ENCODE results near the gene RNF169.

RNF169 gene, protein sequence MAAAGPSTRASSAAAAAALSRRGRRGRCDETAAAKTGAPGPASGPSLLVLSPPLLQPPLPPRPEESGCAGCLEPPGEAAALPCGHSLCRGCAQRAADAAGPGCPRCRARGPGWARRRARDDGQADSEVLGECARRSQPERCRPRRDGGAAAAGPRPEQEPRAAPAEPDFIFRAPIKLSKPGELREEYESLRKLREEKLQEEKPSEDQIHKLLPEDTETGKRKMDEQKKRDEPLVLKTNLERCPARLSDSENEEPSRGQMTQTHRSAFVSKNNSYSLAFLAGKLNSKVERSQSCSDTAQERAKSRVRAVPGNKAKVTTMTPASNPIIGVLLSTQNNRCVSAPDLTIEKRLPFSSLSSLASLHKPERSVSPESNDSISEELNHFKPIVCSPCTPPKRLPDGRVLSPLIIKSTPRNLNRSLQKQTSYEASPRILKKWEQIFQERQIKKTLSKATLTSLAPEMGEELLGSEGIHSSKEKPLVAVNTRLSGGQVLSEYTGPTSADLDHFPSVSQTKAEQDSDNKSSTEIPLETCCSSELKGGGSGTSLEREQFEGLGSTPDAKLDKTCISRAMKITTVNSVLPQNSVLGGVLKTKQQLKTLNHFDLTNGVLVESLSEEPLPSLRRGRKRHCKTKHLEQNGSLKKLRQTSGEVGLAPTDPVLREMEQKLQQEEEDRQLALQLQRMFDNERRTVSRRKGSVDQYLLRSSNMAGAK

GRCh38 chr11:74748211-74749126, at the start of gene RNF169:
Gene RNF169, plus strand, starts transcription at chr11:74748849. Its CDS starts 32 bp downstream, at chr11:74748881.
- DNase-seq = peak; percentile 93

- no peak for DNase-seq
These were observed 48.8 kb upstream of the RNF169 start for GRCh38 chr11:74699615-74700396.

DNA sequence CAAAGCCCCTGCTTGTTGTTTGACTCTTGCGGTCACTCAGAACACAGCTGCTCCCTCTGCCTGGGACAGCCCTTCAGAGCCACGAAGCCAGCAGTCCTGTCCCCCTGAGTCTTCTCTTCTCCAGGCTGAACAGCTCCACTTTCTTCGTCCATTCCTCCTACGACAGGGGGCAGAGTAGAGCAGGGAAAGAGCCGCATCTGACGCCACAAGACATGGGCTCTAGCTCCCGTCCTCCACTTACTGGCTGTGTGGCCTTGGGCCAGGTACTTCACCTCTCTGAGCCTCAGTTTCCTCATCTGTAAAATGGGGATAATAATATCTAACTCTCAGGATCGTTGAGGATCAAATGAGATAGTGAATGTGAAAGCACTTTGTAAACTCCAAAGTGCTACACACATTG, 47.3 kb upstream of the RNF169 start:
- no peak for DNase-seq

DNA sequence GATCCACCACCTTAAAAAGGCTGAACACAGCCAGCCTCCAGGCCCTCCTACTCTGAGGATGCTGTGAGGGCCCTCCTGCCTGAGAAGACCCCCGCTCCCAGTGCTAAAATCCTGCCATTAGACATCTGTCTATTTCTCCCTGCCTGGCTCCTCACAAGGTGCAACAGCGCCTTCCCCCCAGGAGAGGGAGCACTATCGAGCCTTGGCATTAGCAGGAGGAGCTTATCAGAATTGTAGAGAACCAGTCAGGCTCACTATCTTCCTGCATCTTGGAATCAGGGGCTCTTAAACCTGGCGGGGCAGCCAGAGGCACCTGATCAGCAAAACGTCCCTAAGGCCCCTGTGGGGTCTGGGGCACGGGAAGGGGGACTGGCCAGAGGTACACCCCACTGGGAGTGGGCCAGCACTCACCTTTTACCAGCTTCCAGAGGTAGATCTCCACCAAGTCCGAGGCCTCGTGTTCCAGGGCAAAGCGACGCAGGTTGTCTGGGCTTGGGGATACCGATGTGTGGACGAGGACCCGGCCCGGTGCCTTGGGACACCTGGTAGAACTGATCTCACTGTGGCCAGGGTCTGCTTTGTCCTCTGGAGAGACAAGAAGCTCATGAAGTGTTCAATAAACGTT, 46.2 kb upstream of the RNF169 start:
- no peak for DNase-seq

DNA sequence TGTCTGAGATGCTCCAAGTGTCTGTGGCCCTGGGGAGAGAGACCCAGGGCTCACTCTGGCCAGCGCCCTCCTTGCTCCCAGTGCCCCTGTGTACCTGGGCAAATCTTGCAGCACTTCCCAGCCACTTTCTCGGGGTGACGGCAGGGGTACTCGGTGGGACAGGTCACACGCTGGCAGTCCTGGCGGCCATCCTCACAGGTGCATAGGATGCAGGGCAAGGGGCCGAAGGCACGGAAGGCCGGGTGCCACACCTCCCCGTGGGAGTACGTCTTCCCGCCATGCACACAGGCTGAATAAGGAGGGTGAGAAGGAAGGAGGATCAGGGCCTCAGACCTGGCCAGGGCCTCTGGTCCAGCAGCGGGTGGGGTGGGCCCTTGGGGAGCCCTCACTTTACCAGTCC, 45.4 kb upstream of the RNF169 start:
- no peak for DNase-seq

- no peak for DNase-seq
These were observed 41.5 kb upstream of the RNF169 start for GRCh38 chr11:74707182-74707581.

DNA sequence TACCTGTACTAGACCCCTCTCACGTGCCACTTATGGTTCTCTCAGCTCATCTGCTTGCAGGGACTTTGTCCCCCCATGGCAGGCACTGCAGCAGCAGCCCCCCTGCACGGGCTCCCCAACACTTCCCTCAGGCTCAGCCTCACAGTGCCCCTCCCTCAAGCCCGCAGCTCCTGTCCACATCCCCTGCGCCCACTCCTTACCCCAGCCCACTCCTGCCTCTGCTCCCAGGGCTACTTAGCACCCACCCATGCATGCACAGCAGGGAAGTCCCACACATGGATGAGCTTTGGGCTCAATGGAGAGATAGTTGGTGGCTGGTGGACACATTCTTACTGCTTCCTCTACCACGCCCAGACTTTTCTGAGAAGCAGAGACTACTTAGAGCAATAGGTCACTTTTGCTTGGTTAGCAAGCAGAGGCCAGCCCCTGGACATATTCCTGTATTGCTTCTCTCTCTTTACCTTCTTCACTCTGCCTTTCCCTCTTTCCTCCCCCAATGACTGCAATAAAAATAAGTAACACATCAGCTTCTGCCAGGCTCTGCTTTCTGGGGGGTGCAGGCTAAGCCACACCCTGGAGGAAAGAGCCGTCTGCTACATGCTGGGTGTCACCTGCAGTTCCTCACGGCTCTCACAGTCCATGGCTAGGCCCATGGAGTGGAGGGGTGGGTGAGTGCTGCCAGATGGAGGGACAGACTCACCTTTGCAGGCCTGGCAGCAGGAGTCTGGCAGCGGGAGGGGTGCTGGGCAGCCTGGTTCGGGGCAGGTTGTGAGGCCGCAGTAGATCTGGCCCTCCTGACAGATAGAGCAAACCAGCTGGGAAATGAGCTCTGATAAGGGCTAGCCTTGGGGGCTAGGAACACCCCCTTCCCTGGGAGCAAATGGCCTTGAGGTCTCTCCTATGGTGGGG, 40.8 kb upstream of the RNF169 start:
- DNase-seq = no peak

- DNase-seq = no peak
These were observed 39.5 kb upstream of the RNF169 start for GRCh38 chr11:74709175-74709574.

- DNase-seq = no peak
These were observed 38.2 kb upstream of the RNF169 start for GRCh38 chr11:74710281-74710938.

- no peak for DNase-seq
These were observed 35.0 kb upstream of the RNF169 start for GRCh38 chr11:74713686-74714085.

GRCh38 chr11:74714904-74715303, 33.7 kb upstream of the RNF169 start:
- DNase-seq = no peak

GRCh38 chr11:74717221-74717969, 31.3 kb upstream of the RNF169 start:
- no peak for DNase-seq

DNA sequence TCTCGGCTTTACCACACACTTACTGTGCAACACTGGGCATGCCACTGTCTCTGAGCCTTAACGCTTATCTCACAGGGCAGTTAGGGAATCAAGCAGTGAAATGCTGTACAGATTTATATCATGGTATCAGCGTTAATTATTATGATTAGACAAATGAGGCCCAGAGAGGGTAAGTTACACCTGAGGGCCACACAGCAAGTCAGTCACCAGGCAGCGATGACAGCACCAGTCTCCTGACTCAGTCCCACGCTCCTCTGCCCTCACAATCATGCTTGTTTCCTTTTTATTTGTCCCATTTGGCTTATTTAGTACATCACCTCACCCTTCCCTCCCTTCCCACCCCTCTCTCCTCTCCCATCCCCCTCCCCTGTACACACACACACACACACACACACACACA, 29.6 kb upstream of the RNF169 start:
- no peak for DNase-seq

- no peak for DNase-seq
These were observed 27.8 kb upstream of the RNF169 start for GRCh38 chr11:74720596-74721478.

DNA sequence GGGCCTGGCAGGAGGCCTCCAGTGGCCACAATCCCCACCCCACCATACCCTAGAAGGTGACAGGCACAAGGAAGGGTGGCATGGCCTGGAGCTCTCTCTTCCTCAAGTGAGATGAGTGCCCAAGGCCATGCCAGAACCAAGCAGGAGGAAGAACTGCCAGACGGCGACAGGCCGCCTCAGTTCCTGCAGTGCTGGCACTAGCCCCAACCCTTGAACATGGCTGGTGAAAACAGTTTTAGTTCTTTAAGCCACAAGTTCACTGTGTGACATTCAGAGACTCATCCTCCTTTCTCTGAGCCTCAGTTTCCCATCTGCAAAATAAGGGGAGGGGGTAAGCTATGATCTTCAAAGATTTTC, 27.2 kb upstream of the RNF169 start:
- DNase-seq = no peak

DNA sequence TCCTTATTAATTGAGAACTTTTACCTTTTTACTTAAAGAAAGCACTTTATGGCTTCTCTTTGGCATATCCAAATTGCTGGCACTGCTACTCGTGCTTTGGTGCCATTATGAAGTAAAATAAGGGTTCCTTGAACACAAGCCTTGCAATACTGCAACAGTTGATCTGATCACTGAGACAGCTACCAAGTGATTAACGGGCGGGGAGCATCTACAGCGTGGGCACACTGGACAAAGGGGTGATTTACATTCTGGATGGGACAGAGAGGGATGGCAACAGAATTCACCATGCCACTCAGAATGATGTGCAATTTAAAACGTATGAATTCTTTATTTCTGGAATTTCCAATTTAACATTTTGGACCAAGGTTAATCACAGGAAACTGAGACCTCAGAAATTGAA, 25.1 kb upstream of the RNF169 start:
- DNase-seq = no peak

- no peak for DNase-seq
These were observed 22.9 kb upstream of the RNF169 start for GRCh38 chr11:74725701-74726100.

DNA sequence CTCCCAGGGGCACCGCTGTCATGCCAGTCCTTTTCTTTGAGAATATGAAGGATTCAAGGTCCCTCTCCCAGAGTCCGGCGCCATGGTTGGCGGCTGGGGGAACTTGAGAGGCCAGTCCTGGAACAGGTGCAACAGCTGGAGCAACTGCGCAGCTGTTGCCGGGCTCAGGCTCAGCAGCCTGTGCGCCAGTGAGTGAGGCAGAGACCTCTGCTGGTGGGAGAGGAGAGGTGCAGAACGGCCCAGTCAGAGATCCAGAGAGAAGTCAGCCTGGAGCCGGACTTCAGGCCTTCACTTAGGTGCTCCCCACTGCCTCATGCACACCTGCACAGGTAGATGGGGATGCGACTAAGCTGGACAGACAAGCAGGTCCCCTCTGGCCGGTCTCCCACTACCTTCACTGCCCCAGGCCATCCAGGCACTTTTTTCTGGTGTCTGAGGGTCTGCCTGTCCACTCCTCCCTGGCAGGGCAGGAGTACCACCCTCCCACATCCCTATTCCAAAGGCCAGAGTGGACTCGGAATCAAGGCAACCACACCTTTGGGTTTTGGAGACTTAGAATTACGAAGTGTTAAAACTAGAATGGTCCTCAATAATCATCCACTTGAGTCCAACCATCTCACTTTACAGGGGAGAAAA, 22.0 kb upstream of the RNF169 start:
- no peak for DNase-seq
